Measurements from ENCODE around the gene MGAT4A. TPM values are rescaled to one million over a fixed set of nuclear protein-coding genes. Genes with fewer than 3 reads are reported as not detected.

The MGAT4A gene
- polyA plus RNA-seq, 2 of the 4 experiments (the other 2 are of a cell fraction), result 0.61 to 2.6 TPM

DNA sequence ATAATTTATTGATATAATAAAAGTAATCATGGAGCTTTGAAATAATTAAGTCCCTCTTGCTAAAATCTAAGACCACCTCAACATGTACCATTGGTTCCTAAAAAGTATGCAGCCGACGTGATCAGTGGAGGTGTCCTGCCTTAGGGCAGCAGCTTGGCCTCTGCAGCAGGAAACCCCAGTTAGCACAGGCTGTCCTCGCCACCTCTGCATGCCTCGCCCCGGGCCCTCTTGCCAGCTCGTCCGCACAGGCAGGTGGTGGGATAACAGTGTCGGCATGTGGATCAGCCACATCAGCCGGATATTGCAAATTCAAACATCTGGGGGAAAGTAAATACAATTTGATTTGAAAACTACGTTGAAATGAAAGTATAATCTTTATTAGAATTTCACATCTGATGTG is 145.5 kb downstream of the MGAT4A start:
- DNase-seq (ENCODE audit: low read depth in 1 of 2, low spot score in 1 of 2) (no peak), FAIRE-seq (no peak), ATAC-seq (no peak)
- H3K4me2 ChIP-seq, result no peak overlapping the region
- no peak overlapping the region for H3K27ac ChIP-seq
- no peaks in the 10 kb centered on the region for H3K9me3 ChIP-seq
- CTCF ChIA-PET, result interaction anchor here (0.7 to 1.3 kb wide), 3 partner anchors 7 to 17 kb away, joined by 3 read pairs; no protein-coding TSS in a partner anchor
- no peak overlapping the region for H3K4me3 ChIP-seq
- WGBS (ENCODE audit: missing lambda C conversion rate), result 93% methylated on average over 10 of the region's 10 CpGs
- POLR2A ChIA-PET, result no interaction called here
- no peaks in the 10 kb centered on the region for H3K4me1 ChIP-seq
- TF ChIP-seq, protein P1, sequence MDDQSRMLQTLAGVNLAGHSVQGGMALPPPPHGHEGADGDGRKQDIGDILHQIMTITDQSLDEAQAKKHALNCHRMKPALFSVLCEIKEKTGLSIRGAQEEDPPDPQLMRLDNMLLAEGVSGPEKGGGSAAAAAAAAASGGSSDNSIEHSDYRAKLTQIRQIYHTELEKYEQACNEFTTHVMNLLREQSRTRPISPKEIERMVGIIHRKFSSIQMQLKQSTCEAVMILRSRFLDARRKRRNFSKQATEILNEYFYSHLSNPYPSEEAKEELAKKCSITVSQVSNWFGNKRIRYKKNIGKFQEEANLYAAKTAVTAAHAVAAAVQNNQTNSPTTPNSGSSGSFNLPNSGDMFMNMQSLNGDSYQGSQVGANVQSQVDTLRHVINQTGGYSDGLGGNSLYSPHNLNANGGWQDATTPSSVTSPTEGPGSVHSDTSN (IDR thresholded peaks at IDR 0.05), result no peak
- TF ChIP-seq NPAS2 (CRISPR knock-in tag; IDR thresholded peaks at IDR 0.05; ENCODE audit: borderline replicate concordance), result no peak
- TF ChIP-seq MYC (IDR thresholded peaks at IDR 0.05; ENCODE audit: borderline replicate concordance, low read length), result no peak
- no peak for TF ChIP-seq CEBPB (IDR thresholded peaks at IDR 0.05)
- no peak for TF ChIP-seq NR3C1 (IDR thresholded peaks at IDR 0.05)
- TF ChIP-seq HOXB5 (CRISPR knock-in tag; IDR thresholded peaks at IDR 0.05), result no peak
- TF ChIP-seq ZFP36 (IDR thresholded peaks at IDR 0.05; ENCODE audit: borderline replicate concordance, partially characterized antibody), result no peak
- TF ChIP-seq, protein P2, sequence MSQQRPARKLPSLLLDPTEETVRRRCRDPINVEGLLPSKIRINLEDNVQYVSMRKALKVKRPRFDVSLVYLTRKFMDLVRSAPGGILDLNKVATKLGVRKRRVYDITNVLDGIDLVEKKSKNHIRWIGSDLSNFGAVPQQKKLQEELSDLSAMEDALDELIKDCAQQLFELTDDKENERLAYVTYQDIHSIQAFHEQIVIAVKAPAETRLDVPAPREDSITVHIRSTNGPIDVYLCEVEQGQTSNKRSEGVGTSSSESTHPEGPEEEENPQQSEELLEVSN (IDR thresholded peaks at IDR 0.05; ENCODE audit: borderline replicate concordance, low read depth), result no peak
- no peak for TF ChIP-seq ZC3H11A (IDR thresholded peaks at IDR 0.05)
- TF ChIP-seq ESRRA (IDR thresholded peaks at IDR 0.05; ENCODE audit: borderline replicate concordance, low read length), result no peak
- TF ChIP-seq, protein P3, sequence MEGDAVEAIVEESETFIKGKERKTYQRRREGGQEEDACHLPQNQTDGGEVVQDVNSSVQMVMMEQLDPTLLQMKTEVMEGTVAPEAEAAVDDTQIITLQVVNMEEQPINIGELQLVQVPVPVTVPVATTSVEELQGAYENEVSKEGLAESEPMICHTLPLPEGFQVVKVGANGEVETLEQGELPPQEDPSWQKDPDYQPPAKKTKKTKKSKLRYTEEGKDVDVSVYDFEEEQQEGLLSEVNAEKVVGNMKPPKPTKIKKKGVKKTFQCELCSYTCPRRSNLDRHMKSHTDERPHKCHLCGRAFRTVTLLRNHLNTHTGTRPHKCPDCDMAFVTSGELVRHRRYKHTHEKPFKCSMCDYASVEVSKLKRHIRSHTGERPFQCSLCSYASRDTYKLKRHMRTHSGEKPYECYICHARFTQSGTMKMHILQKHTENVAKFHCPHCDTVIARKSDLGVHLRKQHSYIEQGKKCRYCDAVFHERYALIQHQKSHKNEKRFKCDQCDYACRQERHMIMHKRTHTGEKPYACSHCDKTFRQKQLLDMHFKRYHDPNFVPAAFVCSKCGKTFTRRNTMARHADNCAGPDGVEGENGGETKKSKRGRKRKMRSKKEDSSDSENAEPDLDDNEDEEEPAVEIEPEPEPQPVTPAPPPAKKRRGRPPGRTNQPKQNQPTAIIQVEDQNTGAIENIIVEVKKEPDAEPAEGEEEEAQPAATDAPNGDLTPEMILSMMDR (IDR thresholded peaks at IDR 0.05), result no peak
- no peak for TF ChIP-seq FOSB (CRISPR knock-in tag; IDR thresholded peaks at IDR 0.05)
- TF ChIP-seq RFX5 (IDR thresholded peaks at IDR 0.05), result no peak
- TF ChIP-seq HOXA7 (CRISPR knock-in tag; IDR thresholded peaks at IDR 0.05), result no peak
- TF ChIP-seq MAZ (IDR thresholded peaks at IDR 0.05; ENCODE audit: borderline replicate concordance, low read depth, low read length), result no peak

DNA sequence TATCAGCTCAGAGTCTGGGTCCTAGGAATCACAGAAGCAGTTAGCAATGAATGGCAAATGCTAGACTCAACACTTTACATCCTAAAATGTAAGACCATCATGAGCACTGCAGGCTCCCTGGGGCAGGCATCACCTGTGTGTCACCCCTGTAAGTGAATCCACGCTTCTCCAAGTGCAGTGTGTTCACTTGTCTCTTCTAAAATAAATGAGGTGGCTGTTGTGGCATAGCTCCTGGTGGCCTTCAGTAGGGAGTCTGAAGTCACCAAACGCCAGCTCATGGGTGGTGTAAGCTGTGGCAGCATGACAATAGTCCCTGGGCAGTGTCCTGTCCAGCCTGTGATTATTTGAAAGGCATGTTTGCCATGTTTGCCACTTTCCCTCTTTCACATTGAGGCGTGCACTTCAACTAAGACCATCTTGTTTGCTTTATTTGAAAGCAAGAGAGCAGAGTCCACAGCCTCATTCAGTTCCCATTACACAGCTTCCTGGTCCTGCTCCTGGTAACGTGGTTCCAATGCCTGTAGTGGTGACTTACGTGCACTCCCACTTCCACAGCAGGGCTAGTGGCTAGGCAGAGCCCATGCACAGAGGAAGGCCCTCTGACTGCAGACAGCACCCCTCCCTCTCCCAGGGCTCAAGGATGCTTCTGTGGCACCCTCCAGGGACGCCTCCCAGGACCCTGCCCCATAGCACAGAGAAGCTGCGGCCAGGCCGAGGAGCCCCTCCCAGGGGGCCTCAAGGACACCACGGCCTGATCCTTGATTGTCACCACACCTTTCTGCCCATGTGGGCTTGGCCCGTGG is 146.9 kb downstream of the MGAT4A start:
- Histone ChIP-seq H3K4me2 (no peak overlapping the region), H3K4me1 (no peaks in the 10 kb centered on the region), H3K27ac (no peak overlapping the region), H3K9me3 (no peaks in the 10 kb centered on the region), H3K4me3 (no peak overlapping the region)
- CTCF ChIA-PET, result interaction anchor here (0.8 to 1.5 kb wide), 2 partner anchors 15 to 171 kb away, joined by 4 read pairs; no protein-coding TSS in a partner anchor
- TF ChIP-seq SREBF2 (IDR thresholded peaks at IDR 0.05), result no peak
- TF ChIP-seq, protein P4, sequence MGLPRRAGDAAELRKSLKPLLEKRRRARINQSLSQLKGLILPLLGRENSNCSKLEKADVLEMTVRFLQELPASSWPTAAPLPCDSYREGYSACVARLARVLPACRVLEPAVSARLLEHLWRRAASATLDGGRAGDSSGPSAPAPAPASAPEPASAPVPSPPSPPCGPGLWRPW (IDR thresholded peaks at IDR 0.05), result no peak
- no peak for TF ChIP-seq PHF8 (IDR thresholded peaks at IDR 0.05; ENCODE audit: borderline replicate concordance, low read depth)
- TF ChIP-seq RNF2 (IDR thresholded peaks at IDR 0.05; ENCODE audit: borderline replicate concordance, low read depth), result no peak
- TF ChIP-seq RFX5 (IDR thresholded peaks at IDR 0.05), result no peak
- TF ChIP-seq MYC (IDR thresholded peaks at IDR 0.05; ENCODE audit: borderline replicate concordance, low read length), result no peak
- TF ChIP-seq, protein P1 (IDR thresholded peaks at IDR 0.05), result no peak
- TF ChIP-seq GATA3 (IDR thresholded peaks at IDR 0.05; ENCODE audit: borderline replicate concordance), result no peak
- TF ChIP-seq RAD21 (conservative IDR thresholded peaks at IDR 0.05 in 1 of 2, IDR thresholded peaks at IDR 0.05 in 1 of 2), result no peak
- no peak for TF ChIP-seq EP300 (IDR thresholded peaks at IDR 0.05)
- no peak for TF ChIP-seq CBX2 (IDR thresholded peaks at IDR 0.05; ENCODE audit: borderline replicate concordance, low read depth)
- TF ChIP-seq, protein P5, sequence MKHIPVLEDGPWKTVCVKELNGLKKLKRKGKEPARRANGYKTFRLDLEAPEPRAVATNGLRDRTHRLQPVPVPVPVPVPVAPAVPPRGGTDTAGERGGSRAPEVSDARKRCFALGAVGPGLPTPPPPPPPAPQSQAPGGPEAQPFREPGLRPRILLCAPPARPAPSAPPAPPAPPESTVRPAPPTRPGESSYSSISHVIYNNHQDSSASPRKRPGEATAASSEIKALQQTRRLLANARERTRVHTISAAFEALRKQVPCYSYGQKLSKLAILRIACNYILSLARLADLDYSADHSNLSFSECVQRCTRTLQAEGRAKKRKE (CRISPR knock-in tag; IDR thresholded peaks at IDR 0.05; ENCODE audit: low read depth), result no peak
- TF ChIP-seq, protein P2 (IDR thresholded peaks at IDR 0.05; ENCODE audit: borderline replicate concordance, low read depth), result no peak
- no peak for TF ChIP-seq SMC3 (IDR thresholded peaks at IDR 0.05)
- no peak for TF ChIP-seq NR3C1 (IDR thresholded peaks at IDR 0.05)
- TF ChIP-seq POLR2A (IDR thresholded peaks at IDR 0.05; ENCODE audit: low read length), result no peak
- TF ChIP-seq, protein P6, sequence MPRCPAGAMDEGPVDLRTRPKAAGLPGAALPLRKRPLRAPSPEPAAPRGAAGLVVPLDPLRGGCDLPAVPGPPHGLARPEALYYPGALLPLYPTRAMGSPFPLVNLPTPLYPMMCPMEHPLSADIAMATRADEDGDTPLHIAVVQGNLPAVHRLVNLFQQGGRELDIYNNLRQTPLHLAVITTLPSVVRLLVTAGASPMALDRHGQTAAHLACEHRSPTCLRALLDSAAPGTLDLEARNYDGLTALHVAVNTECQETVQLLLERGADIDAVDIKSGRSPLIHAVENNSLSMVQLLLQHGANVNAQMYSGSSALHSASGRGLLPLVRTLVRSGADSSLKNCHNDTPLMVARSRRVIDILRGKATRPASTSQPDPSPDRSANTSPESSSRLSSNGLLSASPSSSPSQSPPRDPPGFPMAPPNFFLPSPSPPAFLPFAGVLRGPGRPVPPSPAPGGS (IDR thresholded peaks at IDR 0.05), result no peak
- TF ChIP-seq CEBPB (IDR thresholded peaks at IDR 0.05), result no peak
- TF ChIP-seq FOSB (CRISPR knock-in tag; IDR thresholded peaks at IDR 0.05), result no peak
- TF ChIP-seq ZC3H11A (IDR thresholded peaks at IDR 0.05), result no peak
- FAIRE-seq (no peak), DNase-seq (ENCODE audit: low read depth in 1 of 2, low spot score in 1 of 2) (no peak), ATAC-seq (no peak)
- POLR2A ChIA-PET, result no interaction called here
- 78% methylated on average over 8 of the region's 10 CpGs for WGBS (ENCODE audit: missing lambda C conversion rate)

Data from A549 (cell line).